T-helper 2 cell treated with Interferon-gamma antibody and Interleukin-4, amounts not matched to agents 5 μg/mL and 100 μg/mL, for 36 hours (primary cell): Measurements from ENCODE around the gene TRIM63.
A peak's percentile ranks its signal among the peaks of the same experiment; 100 is the strongest.
"Not testable (repeated sequence)": the region's sequence is repeated elsewhere in the genome, so short reads cannot be mapped to it uniquely, and the experiment has no call there.

Source experiments
- DNase-seq: peaks from one replicate; pipeline ENCODE4 v3.0.0; 2021; ENCODE audit warnings: low spot score
- H3K27ac Mint-ChIP-seq: one replicate; pipeline ENCODE4 v1.8.0; 2021; ENCODE audit warnings: mild to moderate bottlenecking, mixed read lengths
- H3K27me3 Mint-ChIP-seq: one replicate; pipeline ENCODE4 v1.8.0; 2021; ENCODE audit warnings: low read depth, mixed read lengths
- H3K36me3 Mint-ChIP-seq: one replicate; pipeline ENCODE4 v1.8.0; 2021; ENCODE audit warnings: low read depth, mixed read lengths
- H3K4me1 Mint-ChIP-seq: one replicate; pipeline ENCODE4 v1.8.0; 2021; ENCODE audit warnings: low read depth, mixed read lengths
- H3K4me3 Mint-ChIP-seq: one replicate; pipeline ENCODE4 v1.8.0; 2022; ENCODE audit warnings: mild to moderate bottlenecking, moderate library complexity, mixed read lengths
- H3K9me3 Mint-ChIP-seq: one replicate; pipeline ENCODE4 v1.8.0; 2021; ENCODE audit warnings: mixed read lengths

Gene TRIM63

DNA sequence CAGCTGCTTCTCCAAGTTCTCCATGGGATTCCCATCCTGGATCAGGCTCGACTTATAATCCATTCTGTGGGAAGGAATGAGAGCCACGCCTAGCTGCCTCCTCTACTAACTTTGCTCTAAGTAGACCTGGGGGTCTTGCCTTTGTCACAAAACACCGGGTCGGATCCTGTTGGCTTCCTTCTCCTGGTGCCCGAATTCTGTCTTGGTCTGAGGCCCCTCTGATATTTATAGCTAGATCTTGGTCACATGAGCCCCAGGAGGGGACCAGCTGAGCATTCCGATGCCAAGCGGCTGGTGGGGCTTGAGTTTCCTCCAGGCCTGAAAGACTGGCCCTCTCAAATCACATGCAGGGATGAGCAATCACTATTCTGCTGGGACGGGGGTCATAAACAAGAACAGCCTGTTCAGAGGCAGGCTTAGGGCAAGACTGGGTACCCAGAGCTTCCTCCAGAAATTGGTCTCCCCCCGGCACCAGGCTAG is at the start of gene TRIM63:
Gene TRIM63 (minus strand): TSS at position 199 of the 480 bp plus-strand sequence. CDS start 136 bp downstream, at position 63.
- H3K27me3 Mint-ChIP-seq: peaks cover 42% of the 10 kb centered on the region
- DNase-seq: no peak
- no peak within 1 kb of the TSS for H3K27ac Mint-ChIP-seq
- H3K36me3 Mint-ChIP-seq: no peaks in the 10 kb centered on the region
- H3K4me3 Mint-ChIP-seq: no peak within 1 kb of the TSS
- H3K9me3 Mint-ChIP-seq: no peaks in the 10 kb centered on the region
- no peaks in the 10 kb centered on the region for H3K4me1 Mint-ChIP-seq

GRCh38 chr1:26114165-26114927 is 46.9 kb upstream of the TRIM63 start:
- no peak for DNase-seq
- peaks cover 42% of the 10 kb centered on the region for H3K36me3 Mint-ChIP-seq
- peak overlapping the region; percentile 17 for H3K4me3 Mint-ChIP-seq
- peaks cover 40% of the 10 kb centered on the region for H3K4me1 Mint-ChIP-seq
- H3K27me3 Mint-ChIP-seq: no peaks in the 10 kb centered on the region
- no peak overlapping the region for H3K27ac Mint-ChIP-seq
- no peaks in the 10 kb centered on the region for H3K9me3 Mint-ChIP-seq

- Mint-ChIP-seq H3K4me3 (peak overlapping the region; percentile 97), H3K27ac (peak overlapping the region; percentile 93), H3K27me3 (no peaks in the 10 kb centered on the region), H3K36me3 (peaks cover 27% of the 10 kb centered on the region), H3K4me1 (peaks cover 30% of the 10 kb centered on the region), H3K9me3 (no peaks in the 10 kb centered on the region)
- DNase-seq: peak; percentile 13
These were observed 45.0 kb upstream of the TRIM63 start for GRCh38 chr1:26112407-26112775.

DNA sequence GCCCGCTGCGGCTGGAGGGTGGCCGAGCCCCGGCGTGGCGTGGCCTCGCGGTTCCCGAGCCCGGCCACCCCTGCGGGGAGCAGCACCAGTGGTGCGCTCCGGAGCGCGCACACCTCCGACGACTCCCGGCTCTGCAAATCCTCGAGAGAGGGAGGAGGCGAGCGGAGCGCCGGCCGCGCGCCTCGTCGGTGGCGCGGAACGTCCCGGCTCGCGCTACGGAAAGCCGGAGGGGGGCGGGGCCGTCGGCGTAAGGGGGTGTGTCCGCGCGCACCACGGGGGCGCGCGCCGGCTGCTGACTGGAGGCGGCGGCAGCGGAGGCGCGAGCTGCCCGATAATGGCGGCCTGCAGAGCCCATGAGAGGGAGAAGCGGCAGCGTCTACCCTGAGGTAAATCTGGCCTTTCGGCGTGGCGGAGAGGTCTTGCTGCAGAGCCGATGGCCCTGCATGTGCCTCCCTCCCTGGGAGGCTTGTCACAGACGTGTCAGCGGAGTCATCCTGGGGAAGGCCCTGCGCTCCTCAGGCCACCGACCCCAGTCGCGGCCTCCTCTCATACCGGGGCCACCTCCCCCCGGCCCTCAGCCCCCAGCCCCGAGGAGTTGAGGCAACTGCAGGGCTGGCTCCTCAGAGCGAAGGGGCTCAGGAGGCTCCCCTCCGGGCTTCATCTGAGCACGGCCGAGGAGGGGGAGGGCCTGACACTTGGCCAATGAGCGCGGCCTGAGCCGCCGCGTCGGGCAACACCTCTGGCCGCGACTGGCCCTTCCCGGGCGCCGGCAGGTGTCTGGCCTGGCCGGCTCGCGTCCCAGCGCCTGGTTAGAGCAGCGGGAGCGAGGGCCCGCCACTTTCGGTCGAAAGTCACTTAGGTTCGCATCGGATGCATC is 44.3 kb upstream of the TRIM63 start, which contains the start of gene PDIK1L:
Gene PDIK1L (plus strand): TSS at position 295 of the 877 bp plus-strand sequence. CDS start 2,485 bp downstream, outside the sequence.
- no peaks in the 10 kb centered on the region for H3K9me3 Mint-ChIP-seq
- H3K4me1 Mint-ChIP-seq: peaks cover 30% of the 10 kb centered on the region
- peaks cover 25% of the 10 kb centered on the region for H3K36me3 Mint-ChIP-seq
- peak within 1 kb of the TSS; percentile 94 for H3K27ac Mint-ChIP-seq
- DNase-seq: peak; percentile 92
- peak within 1 kb of the TSS; percentile 97 for H3K4me3 Mint-ChIP-seq
- no peaks in the 10 kb centered on the region for H3K27me3 Mint-ChIP-seq

GRCh38 chr1:26110731-26111529 is 43.5 kb upstream of the TRIM63 start:
- Mint-ChIP-seq H3K27ac (peak overlapping the region; percentile 91), H3K9me3 (no peaks in the 10 kb centered on the region), H3K27me3 (no peaks in the 10 kb centered on the region), H3K4me1 (peaks cover 30% of the 10 kb centered on the region), H3K36me3 (peaks cover 22% of the 10 kb centered on the region), H3K4me3 (peak overlapping the region; percentile 95)
- DNase-seq: peak; percentile 77

DNA sequence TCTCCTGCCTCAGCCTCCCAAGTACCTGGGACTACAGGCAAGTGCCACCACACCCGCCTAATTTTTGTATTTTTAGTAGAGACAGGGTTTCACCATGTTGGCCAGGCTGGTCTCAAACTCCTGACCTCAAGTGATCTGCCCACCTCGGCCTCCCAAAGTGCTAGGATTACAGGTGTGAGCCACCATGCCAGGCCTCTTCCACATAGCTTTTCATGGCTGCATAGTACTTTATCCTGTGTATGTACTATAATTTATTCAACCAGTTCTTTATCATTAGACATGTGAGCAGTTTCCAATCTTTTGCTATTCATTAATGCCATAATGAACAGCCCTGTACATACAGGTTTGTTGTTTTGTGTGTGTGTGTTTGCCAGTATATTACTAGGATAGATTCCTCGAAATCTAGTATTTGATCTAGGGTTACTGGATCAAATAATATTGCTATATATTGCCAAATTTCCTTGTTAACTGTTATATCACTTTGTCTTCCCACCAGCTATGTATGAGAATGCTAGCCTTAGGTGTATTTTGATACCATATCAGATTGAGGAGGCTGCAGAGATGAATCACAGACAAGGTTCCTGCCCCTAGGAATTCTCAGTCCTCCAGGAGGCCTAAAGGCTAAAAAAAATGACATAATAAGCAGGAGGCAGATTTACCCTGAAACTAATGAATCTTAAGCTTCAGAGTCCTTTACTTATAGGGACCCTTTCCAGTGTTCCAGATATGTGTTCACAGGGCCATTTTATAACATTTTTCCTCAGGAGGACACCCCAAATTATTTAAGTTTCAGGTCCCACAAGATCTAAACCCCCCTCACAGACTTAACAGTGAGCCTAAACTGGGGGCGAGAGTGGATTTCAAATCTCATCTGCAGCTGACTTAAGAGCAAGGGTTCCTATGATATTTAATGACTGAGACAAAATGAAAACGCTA is 42.1 kb upstream of the TRIM63 start:
- peak overlapping the region; percentile 95 for H3K4me3 Mint-ChIP-seq
- H3K27ac Mint-ChIP-seq: peak overlapping the region; percentile 91

DNA sequence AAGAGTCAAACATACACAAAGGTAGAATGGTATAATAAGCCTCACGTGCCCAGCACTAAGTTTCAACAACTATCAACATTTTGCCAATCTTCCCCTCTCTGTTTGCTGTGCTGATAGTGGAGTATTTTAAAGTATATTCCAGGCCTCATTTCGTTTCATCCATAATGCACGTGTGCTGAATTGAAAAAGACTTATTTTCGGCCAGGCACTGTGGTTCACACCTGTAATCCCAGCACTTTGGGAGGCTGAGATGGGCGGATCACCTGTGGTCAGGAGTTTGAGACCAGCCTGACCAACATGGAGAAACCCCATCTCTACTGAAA is 37.8 kb upstream of the TRIM63 start:
- H3K27ac Mint-ChIP-seq, H3K4me3 Mint-ChIP-seq: not testable (repeated sequence)
- peaks cover 19% of the 10 kb centered on the region for H3K27me3 Mint-ChIP-seq

More for the DNA sequence above, 42.1 kb upstream of the TRIM63 start:
- no peak for DNase-seq
- Mint-ChIP-seq H3K4me1 (peaks cover 35% of the 10 kb centered on the region), H3K27me3 (no peaks in the 10 kb centered on the region), H3K9me3 (no peaks in the 10 kb centered on the region), H3K36me3 (peaks cover 13% of the 10 kb centered on the region)

DNA sequence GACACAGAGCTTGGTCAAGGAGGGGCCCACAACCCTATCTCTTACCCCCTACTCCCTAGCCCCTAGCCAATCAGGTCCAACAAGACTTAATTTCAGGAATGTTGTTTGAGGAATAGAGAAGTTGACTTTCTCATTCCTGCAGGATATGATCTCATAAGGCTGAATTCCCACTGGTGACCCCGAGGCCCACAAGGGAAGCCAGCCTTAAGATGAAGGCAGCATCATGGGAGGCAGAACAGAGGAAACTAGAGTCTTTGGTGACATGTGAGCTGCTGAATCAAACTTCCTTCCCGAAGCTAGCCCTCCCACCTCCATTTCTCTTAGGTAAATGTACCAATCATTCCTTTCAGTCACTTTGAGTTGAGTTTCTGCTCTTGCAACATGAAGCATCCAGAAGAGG is 35.1 kb upstream of the TRIM63 start:
- Mint-ChIP-seq H3K4me3 (no peak overlapping the region), H3K27me3 (peaks cover 19% of the 10 kb centered on the region), H3K4me1 (peaks cover 15% of the 10 kb centered on the region), H3K27ac (no peak overlapping the region), H3K36me3 (no peaks in the 10 kb centered on the region), H3K9me3 (no peaks in the 10 kb centered on the region)
- DNase-seq: no peak

More for the DNA sequence above, 37.8 kb upstream of the TRIM63 start:
- peaks cover 15% of the 10 kb centered on the region for H3K4me1 Mint-ChIP-seq
- not testable (repeated sequence) for DNase-seq, H3K9me3 Mint-ChIP-seq, H3K36me3 Mint-ChIP-seq

- H3K4me1 Mint-ChIP-seq: peaks cover 18% of the 10 kb centered on the region
- no peak for DNase-seq
- no peak overlapping the region for H3K27ac Mint-ChIP-seq
- no peak overlapping the region for H3K4me3 Mint-ChIP-seq
- no peaks in the 10 kb centered on the region for H3K9me3 Mint-ChIP-seq
- H3K27me3 Mint-ChIP-seq: peaks cover 19% of the 10 kb centered on the region
- no peaks in the 10 kb centered on the region for H3K36me3 Mint-ChIP-seq
These were observed 34.7 kb upstream of the TRIM63 start for GRCh38 chr1:26102119-26102518.

- not testable (repeated sequence) for H3K4me3 Mint-ChIP-seq
- Mint-ChIP-seq H3K4me1 (peaks cover 21% of the 10 kb centered on the region), H3K27me3 (peaks cover 22% of the 10 kb centered on the region)
These were observed 32.8 kb upstream of the TRIM63 start for GRCh38 chr1:26100204-26100603.

DNA sequence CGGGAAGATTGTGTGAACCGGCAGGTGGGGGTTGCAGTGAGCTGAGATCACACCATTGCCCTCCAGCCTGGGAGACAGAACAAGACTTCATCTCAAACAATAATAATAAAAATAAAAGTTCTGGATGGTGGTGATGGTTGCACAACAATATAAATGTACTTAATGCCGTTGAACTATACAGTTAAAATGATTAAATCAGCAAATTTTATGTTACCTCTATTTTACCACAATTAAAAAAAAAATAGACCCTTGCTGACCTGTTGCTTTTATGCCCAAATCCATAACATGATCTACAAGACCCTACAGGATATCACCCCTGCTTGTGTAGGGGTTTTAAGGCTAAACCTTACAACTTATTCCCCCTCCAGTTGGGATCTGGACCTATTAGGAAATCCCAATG is 32.4 kb upstream of the TRIM63 start:
- H3K4me1 Mint-ChIP-seq: peaks cover 17% of the 10 kb centered on the region
- DNase-seq: no peak
- H3K9me3 Mint-ChIP-seq: no peaks in the 10 kb centered on the region
- peaks cover 22% of the 10 kb centered on the region for H3K27me3 Mint-ChIP-seq
- H3K27ac Mint-ChIP-seq: no peak overlapping the region
- H3K36me3 Mint-ChIP-seq: no peaks in the 10 kb centered on the region
- H3K4me3 Mint-ChIP-seq: no peak overlapping the region

More at GRCh38 chr1:26100204-26100603, 32.8 kb upstream of the TRIM63 start:
- not testable (repeated sequence) for H3K9me3 Mint-ChIP-seq, DNase-seq, H3K27ac Mint-ChIP-seq, H3K36me3 Mint-ChIP-seq

DNA sequence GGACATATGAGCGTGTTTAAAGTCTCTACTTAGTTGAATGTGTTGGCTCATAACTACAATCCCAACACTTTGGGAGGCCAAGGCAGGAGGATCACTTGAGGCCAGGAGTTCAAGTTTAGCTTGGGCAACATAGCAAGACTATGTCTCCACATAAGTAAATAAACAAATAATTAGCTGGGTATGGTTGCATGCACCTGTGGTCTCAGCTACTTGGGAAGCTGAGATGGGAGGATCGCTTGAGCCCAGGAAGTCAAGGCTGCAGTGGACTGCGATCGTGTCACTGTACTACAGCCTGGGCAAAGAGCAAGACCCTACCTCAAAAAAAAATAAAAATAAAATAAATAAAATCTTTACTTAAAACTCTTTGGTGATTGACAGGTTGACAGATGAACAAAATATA is 31.2 kb upstream of the TRIM63 start:
- Mint-ChIP-seq H3K27me3 (peaks cover 28% of the 10 kb centered on the region), H3K27ac (no peak overlapping the region), H3K9me3 (no peaks in the 10 kb centered on the region), H3K36me3 (no peaks in the 10 kb centered on the region), H3K4me1 (peaks cover 13% of the 10 kb centered on the region), H3K4me3 (no peak overlapping the region)
- no peak for DNase-seq

GRCh38 chr1:26097696-26098095 is 30.3 kb upstream of the TRIM63 start:
- H3K27ac Mint-ChIP-seq: peak overlapping the region; percentile 51
- peak overlapping the region; percentile 47 for H3K4me3 Mint-ChIP-seq
- peaks cover 31% of the 10 kb centered on the region for H3K27me3 Mint-ChIP-seq
- DNase-seq: peak; percentile 33
- H3K4me1 Mint-ChIP-seq: peaks cover 13% of the 10 kb centered on the region
- H3K36me3 Mint-ChIP-seq: no peaks in the 10 kb centered on the region
- no peaks in the 10 kb centered on the region for H3K9me3 Mint-ChIP-seq
